Measurements from ENCODE around the gene ZNF521. TPM values are rescaled to one million over a fixed set of nuclear protein-coding genes. Genes with fewer than 3 reads are reported as not detected.

ZNF521 gene
- total RNA-seq, 3 donors from 2014 or later: 3.2 to 11.6 (median 7.9) TPM

- intact Hi-C loops (cut with DNase I, micrococcal nuclease): no loop called here
- no peaks in the 10 kb centered on the region for H3K36me3 ChIP-seq (ENCODE audit: low read depth)
- ATAC-seq: no peak
- H3K4me3 ChIP-seq: no peak overlapping the region
- no peak for DNase-seq
- no peaks in the 10 kb centered on the region for H3K4me1 ChIP-seq (ENCODE audit: low read depth)
- no peaks in the 10 kb centered on the region for H3K9me3 ChIP-seq
- TF ChIP-seq CTCF (IDR thresholded peaks at IDR 0.05): no peak
Measured at GRCh38 chr18:25186871-25187270, 165.1 kb downstream of the ZNF521 start.

GRCh38 chr18:25181993-25182392 lies 170.0 kb downstream of the ZNF521 start:
- no peak overlapping the region for H3K4me3 ChIP-seq
- no peak for TF ChIP-seq CTCF (IDR thresholded peaks at IDR 0.05)
- no peaks in the 10 kb centered on the region for H3K36me3 ChIP-seq (ENCODE audit: low read depth)
- no peak for DNase-seq
- no peaks in the 10 kb centered on the region for H3K4me1 ChIP-seq (ENCODE audit: low read depth)
- intact Hi-C loops (cut with DNase I, micrococcal nuclease): no loop called here
- H3K9me3 ChIP-seq: no peaks in the 10 kb centered on the region
- no peak for ATAC-seq

- no peak for TF ChIP-seq CTCF (IDR thresholded peaks at IDR 0.05)
- H3K9me3 ChIP-seq: no peaks in the 10 kb centered on the region
- H3K4me3 ChIP-seq: no peak overlapping the region
- intact Hi-C loops (cut with DNase I, micrococcal nuclease): no loop called here
- no peaks in the 10 kb centered on the region for H3K36me3 ChIP-seq (ENCODE audit: low read depth)
- DNase-seq (no peak), ATAC-seq (no peak)
- no peaks in the 10 kb centered on the region for H3K4me1 ChIP-seq (ENCODE audit: low read depth)
Measured at GRCh38 chr18:25181581-25181980, 170.4 kb downstream of the ZNF521 start.

- H3K4me3 ChIP-seq: no peak overlapping the region
- intact Hi-C loops (cut with DNase I, micrococcal nuclease): no loop called here
- no peak for TF ChIP-seq CTCF (IDR thresholded peaks at IDR 0.05)
- no peaks in the 10 kb centered on the region for H3K4me1 ChIP-seq (ENCODE audit: low read depth)
- ATAC-seq (no peak), DNase-seq (no peak)
- no peaks in the 10 kb centered on the region for H3K9me3 ChIP-seq
- no peaks in the 10 kb centered on the region for H3K36me3 ChIP-seq (ENCODE audit: low read depth)
Measured at GRCh38 chr18:25180973-25181548, 170.9 kb downstream of the ZNF521 start.

GRCh38 chr18:25177631-25178030 lies 174.3 kb downstream of the ZNF521 start:
- no peaks in the 10 kb centered on the region for H3K4me1 ChIP-seq (ENCODE audit: low read depth)
- TF ChIP-seq CTCF (IDR thresholded peaks at IDR 0.05): no peak
- DNase-seq: no peak
- no peak overlapping the region for H3K4me3 ChIP-seq
- H3K36me3 ChIP-seq (ENCODE audit: low read depth): no peaks in the 10 kb centered on the region
- intact Hi-C loops (cut with DNase I, micrococcal nuclease): no loop called here
- no peak for ATAC-seq
- no peaks in the 10 kb centered on the region for H3K9me3 ChIP-seq

- ATAC-seq: no peak
Measured at GRCh38 chr18:25176518-25177042, 175.4 kb downstream of the ZNF521 start.

More at GRCh38 chr18:25176518-25177042, 175.4 kb downstream of the ZNF521 start:
- H3K36me3 ChIP-seq (ENCODE audit: low read depth): no peaks in the 10 kb centered on the region
- intact Hi-C loops (cut with DNase I, micrococcal nuclease): no loop called here
- DNase-seq: no peak
- H3K4me3 ChIP-seq: no peak overlapping the region
- TF ChIP-seq CTCF (IDR thresholded peaks at IDR 0.05): no peak
- no peaks in the 10 kb centered on the region for H3K4me1 ChIP-seq (ENCODE audit: low read depth)
- no peaks in the 10 kb centered on the region for H3K9me3 ChIP-seq
